Suprapubic skin (tissue), 4 donors: ENCODE data around the gene CCDC54. TPM values are rescaled to one million over a fixed set of nuclear protein-coding genes. Genes with fewer than 3 reads are reported as not detected.

Source experiments
- DNase-seq, 2 donors: peaks; one replicate each; pipeline ENCODE4 v3.0.0-alpha.2; 2019; ENCODE audit warnings: low spot score in 2 of 2
- H3K27ac ChIP-seq: fragments of 200-600 bp; sonication (generic); one replicate; pipeline ENCODE4 v1.5.1; 2019
- H3K27me3 ChIP-seq: fragments of 200-600 bp; sonication (generic); one replicate; pipeline ENCODE4 v1.5.1; 2019
- H3K36me3 ChIP-seq: fragments of 200-600 bp; sonication (generic); one replicate; pipeline ENCODE4 v1.5.1; 2019
- H3K4me1 ChIP-seq: fragments of 200-600 bp; sonication (generic); one replicate; pipeline ENCODE4 v1.5.1; 2019
- H3K4me3 ChIP-seq: fragments of 200-600 bp; sonication (generic); one replicate; pipeline ENCODE4 v1.5.1; 2019; ENCODE audit warnings: mild to moderate bottlenecking
- H3K9me3 ChIP-seq: fragments of 200-600 bp; sonication (generic); one replicate; pipeline ENCODE4 v1.5.1; 2019
- CTCF ChIP-seq, 2 donors: fragments of 200-600 bp in 1 of 2; fragments of 450-650 bp in 1 of 2; sonication (generic) in 1 of 2; IDR thresholded peaks; one replicate each; pipeline ENCODE4 v1.5.1; 2016 to 2019; ENCODE audit warnings: antibody characterized with exemption in 2 of 2, mild to moderate bottlenecking in 1 of 2, moderate library complexity in 1 of 2
- EP300 ChIP-seq: sonication (generic); formaldehyde crosslinking; IDR thresholded peaks from one replicate; pipeline ENCODE4 v1.6.1; 2017; ENCODE audit warnings: antibody characterized with exemption
- POLR2A ChIP-seq, 2 donors: fragments of 450-650 bp; IDR thresholded peaks; one replicate each; pipeline ENCODE4 v1.6.1; 2017; ENCODE audit warnings: antibody characterized with exemption in 2 of 2, mild to moderate bottlenecking in 2 of 2, moderate library complexity in 2 of 2
- POLR2AphosphoS5 ChIP-seq, 3 donors: sonication (generic); formaldehyde crosslinking; IDR thresholded peaks; one replicate each; pipeline ENCODE4 v1.6.1; 2017; ENCODE audit warnings: antibody characterized with exemption in 3 of 3
- WGBS: methylation state at CpG from one replicate; pipeline ENCODE4 v1.1.5; 2018; 5-methylcytosine and 5-hydroxymethylcytosine counted together
- total RNA-seq, 4 donors: library from RNA; depleted of rRNA; stranded (reverse); fragments of >200 nt; gene quantifications; one replicate each; pipeline ENCODE4 v1.1.0, GENCODE V29; 2016

CCDC54 gene
- total RNA-seq, 4 donors from 2014 or later = not detected

- Histone ChIP-seq H3K27ac (no peak overlapping the region), H3K4me1 (no peaks in the 10 kb centered on the region), H3K36me3 (no peaks in the 10 kb centered on the region), H3K4me3 (no peak overlapping the region), H3K9me3 (no peaks in the 10 kb centered on the region), H3K27me3 (no peaks in the 10 kb centered on the region)
- WGBS = 93% methylated on average over 3 of the region's 3 CpGs
- TF ChIP-seq POLR2AphosphoS5 (IDR thresholded peaks at IDR 0.05) = no peak
- no peak for TF ChIP-seq CTCF (IDR thresholded peaks at IDR 0.05)
- no peak for TF ChIP-seq EP300
- TF ChIP-seq POLR2A (IDR thresholded peaks at IDR 0.05) = no peak
- no peak for DNase-seq
These were observed 10.3 kb downstream of the CCDC54 start for GRCh38 chr3:107387555-107387954.

- Histone ChIP-seq H3K4me1 (no peaks in the 10 kb centered on the region), H3K36me3 (no peaks in the 10 kb centered on the region), H3K9me3 (no peaks in the 10 kb centered on the region), H3K4me3 (no peak overlapping the region), H3K27me3 (no peaks in the 10 kb centered on the region), H3K27ac (no peak overlapping the region)
- TF ChIP-seq POLR2AphosphoS5 (IDR thresholded peaks at IDR 0.05) = no peak
- TF ChIP-seq CTCF (IDR thresholded peaks at IDR 0.05) = no peak
- no peak for TF ChIP-seq EP300
- no peak for DNase-seq
- WGBS = 56% methylated on average over 3 of the region's 3 CpGs
These were observed 15.4 kb downstream of the CCDC54 start for GRCh38 chr3:107392549-107393165.

GRCh38 chr3:107394502-107394901, 17.3 kb downstream of the CCDC54 start:
- no peak for DNase-seq
- Histone ChIP-seq H3K9me3 (no peaks in the 10 kb centered on the region), H3K4me3 (no peak overlapping the region), H3K27ac (no peak overlapping the region), H3K27me3 (no peaks in the 10 kb centered on the region), H3K4me1 (no peaks in the 10 kb centered on the region), H3K36me3 (no peaks in the 10 kb centered on the region)
- TF ChIP-seq EP300 (no peak), POLR2A (IDR thresholded peaks at IDR 0.05) (no peak), CTCF (IDR thresholded peaks at IDR 0.05) (no peak), POLR2AphosphoS5 (IDR thresholded peaks at IDR 0.05) (no peak)
- 96% methylated on average over 1 of the region's 1 CpG for WGBS

GRCh38 chr3:107395066-107395465, 17.8 kb downstream of the CCDC54 start:
- DNase-seq = no peak
- 82% methylated on average over 2 of the region's 2 CpGs for WGBS

GRCh38 chr3:107401301-107401700, 24.1 kb downstream of the CCDC54 start:
- WGBS = 76% methylated on average over 1 of the region's 1 CpG

More at GRCh38 chr3:107395066-107395465, 17.8 kb downstream of the CCDC54 start:
- Histone ChIP-seq H3K4me3 (no peak overlapping the region), H3K9me3 (no peaks in the 10 kb centered on the region), H3K36me3 (no peaks in the 10 kb centered on the region), H3K27me3 (no peaks in the 10 kb centered on the region), H3K27ac (no peak overlapping the region), H3K4me1 (no peaks in the 10 kb centered on the region)
- TF ChIP-seq POLR2AphosphoS5 (IDR thresholded peaks at IDR 0.05) = no peak
- TF ChIP-seq CTCF (IDR thresholded peaks at IDR 0.05) = no peak
- no peak for TF ChIP-seq EP300
- no peak for TF ChIP-seq POLR2A (IDR thresholded peaks at IDR 0.05)

GRCh38 chr3:107402214-107402613, 25.0 kb downstream of the CCDC54 start:
- 95% methylated on average over 3 of the region's 3 CpGs for WGBS
- no peaks in the 10 kb centered on the region for H3K27me3 ChIP-seq
- no peaks in the 10 kb centered on the region for H3K4me1 ChIP-seq
- no peak overlapping the region for H3K4me3 ChIP-seq
- DNase-seq = no peak
- no peaks in the 10 kb centered on the region for H3K9me3 ChIP-seq
- TF ChIP-seq EP300 = no peak
- TF ChIP-seq CTCF (IDR thresholded peaks at IDR 0.05) = no peak
- no peak for TF ChIP-seq POLR2A (IDR thresholded peaks at IDR 0.05)
- no peak for TF ChIP-seq POLR2AphosphoS5 (IDR thresholded peaks at IDR 0.05)
- no peaks in the 10 kb centered on the region for H3K36me3 ChIP-seq
- H3K27ac ChIP-seq = no peak overlapping the region

More at GRCh38 chr3:107401301-107401700, 24.1 kb downstream of the CCDC54 start:
- H3K9me3 ChIP-seq = no peaks in the 10 kb centered on the region
- H3K4me1 ChIP-seq = no peaks in the 10 kb centered on the region
- H3K36me3 ChIP-seq = no peaks in the 10 kb centered on the region
- no peaks in the 10 kb centered on the region for H3K27me3 ChIP-seq
- no peak overlapping the region for H3K4me3 ChIP-seq
- no peak for DNase-seq
- H3K27ac ChIP-seq = no peak overlapping the region
- no peak for TF ChIP-seq POLR2AphosphoS5 (IDR thresholded peaks at IDR 0.05)
- no peak for TF ChIP-seq POLR2A (IDR thresholded peaks at IDR 0.05)
